Cerebellar cortex (tissue), 1 donor: ENCODE measurements around the gene NUMB.
"Not testable (repeated sequence)": the region's sequence is repeated elsewhere in the genome, so short reads cannot be mapped to it uniquely, and the experiment has no call there.

ENCODE experiments used
- DNase-seq: peaks from one replicate; pipeline ENCODE4 v3.0.0-alpha.2; 2015; ENCODE audit warnings: low spot score

NUMB gene

DNA sequence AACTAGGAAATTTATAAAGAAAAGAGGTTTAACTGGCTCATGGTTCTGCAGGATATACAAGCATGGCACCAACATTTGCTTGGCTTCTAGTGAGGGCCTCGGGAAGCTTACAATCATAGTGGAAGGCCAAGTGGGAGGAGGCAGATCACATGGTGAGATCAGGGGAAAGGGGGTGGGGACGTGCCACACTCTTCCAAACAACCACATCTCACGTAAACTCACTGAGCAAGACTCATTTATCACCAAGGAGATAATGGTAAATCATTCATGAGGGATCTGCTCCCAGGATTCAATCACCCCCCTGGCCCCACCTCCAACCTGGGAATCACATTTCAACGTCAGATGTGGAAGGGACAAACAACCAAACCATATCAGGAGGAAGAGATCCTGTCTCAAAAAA is 35.8 kb downstream of the NUMB start:
- no peak for DNase-seq

DNA sequence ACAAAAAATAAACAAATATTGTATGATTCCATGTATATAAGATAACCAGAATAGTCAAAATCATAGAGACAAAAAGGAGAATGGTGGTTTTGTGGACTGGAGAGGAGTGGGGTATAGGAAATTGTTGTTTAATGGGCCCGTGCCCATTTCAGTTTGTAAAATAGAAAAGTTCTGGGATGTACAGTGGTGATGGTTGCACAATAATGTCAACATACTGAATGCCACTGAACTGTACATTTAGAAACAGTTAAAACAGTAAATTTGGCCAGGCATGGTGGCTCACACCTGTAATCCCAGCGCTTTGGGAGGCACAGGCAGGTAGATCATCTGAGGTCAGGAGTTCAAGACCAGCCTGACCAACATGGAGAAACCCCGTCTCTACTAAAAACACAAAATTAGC is 40.1 kb downstream of the NUMB start:
- DNase-seq = no peak

DNA sequence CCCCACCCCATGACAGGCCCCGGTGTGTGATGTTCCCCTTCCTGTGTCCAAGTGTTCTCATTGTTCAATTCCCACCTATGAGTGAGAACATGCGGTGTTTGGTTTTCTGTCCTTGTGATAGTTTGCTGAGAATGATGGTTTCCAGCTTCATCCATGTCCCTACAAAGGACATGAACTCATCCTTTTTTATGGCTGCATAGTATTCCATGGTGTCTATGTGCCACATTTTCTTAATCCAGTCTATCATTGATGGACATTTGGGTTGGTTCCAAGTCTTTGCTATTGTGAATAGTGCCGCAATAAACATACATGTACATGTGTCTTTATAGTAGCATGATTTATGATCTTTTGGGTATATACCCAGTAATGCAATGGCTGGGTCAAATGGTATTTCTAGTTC is 52.1 kb downstream of the NUMB start:
- DNase-seq = not testable (repeated sequence)

DNA sequence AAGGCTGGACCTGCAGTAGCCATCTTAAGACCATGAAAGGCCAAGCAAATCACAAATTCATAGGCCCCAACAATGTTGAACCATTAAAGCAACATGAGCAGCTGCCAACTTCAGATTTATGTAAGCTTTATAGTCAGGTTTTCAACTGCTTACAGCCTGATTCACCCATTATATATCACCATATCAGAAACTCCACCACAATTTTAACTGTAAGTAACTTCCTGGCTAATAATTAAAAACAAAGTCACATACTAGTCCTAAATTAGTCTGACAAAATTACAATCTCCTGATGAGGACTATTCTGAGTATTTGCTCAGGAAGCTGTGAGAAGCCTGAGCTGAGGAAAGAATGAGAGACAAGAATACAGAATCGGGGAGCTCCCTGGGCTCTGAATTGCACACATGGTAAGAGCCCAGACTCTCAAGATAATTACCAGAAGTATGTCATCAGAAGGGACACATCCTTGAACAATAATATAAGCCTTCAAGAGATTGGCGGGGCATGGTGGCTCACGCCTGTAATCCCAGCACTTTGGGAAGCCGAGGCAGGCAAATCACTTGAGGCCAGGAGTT is 55.1 kb downstream of the NUMB start:
- no peak for DNase-seq

DNA sequence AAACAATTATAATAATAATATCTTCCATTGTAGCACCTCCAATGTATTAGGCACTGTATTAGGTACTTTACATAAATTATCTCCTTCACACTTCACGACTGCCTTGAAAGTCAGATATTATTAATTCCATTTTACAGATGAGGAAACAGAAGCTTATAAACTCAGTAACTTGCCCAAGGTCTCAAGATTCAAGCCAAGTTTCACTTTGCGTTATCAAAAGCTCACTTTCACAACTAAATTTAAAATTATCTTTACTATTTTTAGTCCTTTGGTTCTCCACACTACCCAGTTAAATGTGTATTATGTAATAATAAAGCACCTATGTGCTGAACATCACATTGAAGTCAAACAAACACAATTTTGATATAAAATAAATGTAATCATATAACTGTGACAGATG is 55.8 kb downstream of the NUMB start:
- no peak for DNase-seq

DNA sequence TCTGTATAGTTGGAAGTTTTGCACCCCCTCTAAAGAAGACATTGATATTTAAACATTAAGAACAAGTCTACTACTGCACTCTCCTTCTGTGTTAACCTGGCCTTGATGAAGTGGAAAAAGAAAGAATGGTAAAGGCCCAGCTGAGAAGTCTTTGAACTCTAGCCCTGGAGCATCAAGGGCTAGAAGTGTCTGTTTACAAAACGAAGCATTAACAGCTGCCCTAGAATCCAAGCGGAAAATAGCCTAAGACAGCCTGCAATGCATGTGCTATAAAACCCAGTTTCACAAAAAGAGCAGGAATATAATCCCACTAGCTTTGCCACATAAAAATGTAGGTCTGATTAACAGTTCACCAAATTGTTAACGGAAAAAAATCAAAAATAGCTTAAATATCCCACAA is 60.5 kb downstream of the NUMB start:
- DNase-seq = peak; percentile 72

DNA sequence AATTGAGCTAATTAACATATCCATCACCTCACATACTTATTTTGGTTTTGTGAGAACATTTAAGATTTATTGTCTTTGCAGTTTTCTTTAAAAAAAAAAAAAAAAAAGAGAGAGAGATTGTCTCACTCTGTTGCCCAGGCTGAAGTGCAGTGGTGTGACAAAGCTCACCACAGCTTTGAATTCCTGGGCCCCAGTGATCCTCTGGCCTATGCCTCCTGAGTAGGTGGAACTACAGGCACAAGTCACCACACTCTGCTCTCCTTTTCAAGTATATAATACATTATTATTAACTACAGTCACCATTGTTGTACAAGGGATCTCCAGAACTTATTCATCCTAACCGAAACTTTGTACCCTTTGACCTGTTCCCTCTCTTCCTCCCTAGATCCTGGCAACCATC is 64.0 kb downstream of the NUMB start:
- no peak for DNase-seq

DNA sequence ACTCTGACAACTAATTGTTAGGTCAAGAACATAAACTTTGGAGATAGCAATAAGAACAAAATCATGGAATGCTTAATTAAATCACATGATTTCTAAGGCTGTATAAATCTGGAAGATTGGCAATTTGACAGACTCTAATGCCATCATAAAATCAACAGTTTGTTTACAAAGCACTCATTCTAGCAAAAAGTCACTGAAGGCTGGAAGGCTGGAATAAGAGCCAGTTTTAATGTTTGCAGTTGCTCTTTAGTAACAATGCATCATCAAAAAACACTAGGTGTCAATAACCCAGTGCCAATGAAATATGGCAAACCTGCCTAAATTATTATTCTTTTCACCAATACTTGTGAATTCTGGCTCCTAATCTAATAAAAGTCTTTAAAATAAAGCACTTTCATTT is 65.0 kb downstream of the NUMB start:
- DNase-seq = no peak

DNA sequence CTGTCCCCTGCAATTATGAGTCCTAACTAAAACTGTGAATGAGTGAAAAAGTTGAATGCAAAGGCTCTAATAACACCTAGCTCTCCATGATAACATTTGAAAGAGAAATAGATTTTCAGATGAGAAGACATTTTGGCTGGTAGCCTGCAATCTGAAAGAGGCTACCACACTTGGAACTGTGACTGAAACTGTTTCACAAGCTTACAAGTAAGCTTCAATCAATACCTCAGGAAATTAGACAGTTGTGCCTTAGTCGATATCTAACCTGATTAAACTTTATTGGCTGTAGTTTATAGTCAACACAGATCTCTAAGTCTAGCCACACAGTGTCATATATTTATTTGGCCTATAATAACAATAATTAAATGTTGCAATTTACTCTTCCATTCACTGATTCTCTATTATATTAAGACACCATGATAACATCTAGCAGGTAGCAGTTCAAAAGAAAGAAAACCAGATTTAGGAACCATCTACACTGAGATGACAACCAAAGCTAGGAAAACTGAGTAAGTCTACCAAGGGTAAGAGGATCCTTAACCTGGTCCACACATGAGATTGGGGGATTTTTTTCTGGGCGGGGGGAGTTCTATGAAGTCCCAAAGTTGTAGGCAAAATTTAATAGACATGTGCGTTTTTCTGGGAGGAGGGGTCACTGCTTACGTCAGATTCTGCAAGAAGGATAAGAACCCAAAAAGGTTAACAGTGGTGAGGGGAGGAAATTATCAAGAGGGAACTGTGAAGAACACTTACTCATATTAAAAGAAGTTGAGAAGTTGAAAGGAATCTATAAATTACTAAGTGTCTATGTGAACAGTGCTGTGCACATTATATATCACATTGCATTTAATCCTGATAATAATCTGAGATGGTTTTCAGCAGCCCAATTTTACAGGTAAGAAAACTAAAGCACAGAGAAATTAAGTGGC is 65.8 kb downstream of the NUMB start:
- no peak for DNase-seq

DNA sequence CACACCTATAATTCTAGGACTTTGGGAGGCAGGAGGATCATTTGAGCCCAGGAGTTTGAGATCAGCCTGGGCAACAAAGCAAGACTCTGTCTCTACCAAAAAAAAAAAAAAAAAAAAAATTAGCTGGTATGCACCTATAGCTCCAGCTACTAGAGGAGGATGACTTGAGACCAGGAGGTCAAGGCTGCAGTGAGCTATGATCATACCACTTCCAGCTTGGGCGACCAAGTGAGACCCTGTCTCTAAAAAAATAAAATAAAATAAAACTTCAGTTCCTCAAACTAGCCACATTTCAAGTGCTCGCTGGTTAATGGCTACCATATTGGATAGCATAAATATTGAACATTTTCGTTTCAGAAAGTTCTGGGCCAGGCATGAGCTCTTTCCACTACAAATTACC is 70.5 kb downstream of the NUMB start:
- DNase-seq = not testable (repeated sequence)

DNA sequence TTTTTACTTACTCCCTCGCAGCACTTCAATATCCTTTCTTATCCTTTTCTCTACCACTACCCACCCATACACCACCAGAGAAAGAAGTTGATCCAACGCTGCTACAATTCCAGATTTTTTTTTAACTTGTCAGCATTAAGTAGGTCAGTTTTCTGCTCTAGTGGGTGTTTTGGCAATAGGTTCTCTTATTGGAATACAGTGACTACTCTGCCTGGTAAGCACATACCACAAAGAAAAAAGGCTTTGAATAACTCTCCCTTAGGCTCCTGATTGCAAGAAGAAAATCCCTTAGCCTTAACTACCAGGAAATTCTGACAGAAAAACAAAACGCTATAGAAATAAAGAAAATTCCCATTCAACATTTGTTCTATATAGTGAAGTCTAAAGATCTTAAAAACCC is 72.0 kb downstream of the NUMB start:
- DNase-seq = peak; percentile 88

DNA sequence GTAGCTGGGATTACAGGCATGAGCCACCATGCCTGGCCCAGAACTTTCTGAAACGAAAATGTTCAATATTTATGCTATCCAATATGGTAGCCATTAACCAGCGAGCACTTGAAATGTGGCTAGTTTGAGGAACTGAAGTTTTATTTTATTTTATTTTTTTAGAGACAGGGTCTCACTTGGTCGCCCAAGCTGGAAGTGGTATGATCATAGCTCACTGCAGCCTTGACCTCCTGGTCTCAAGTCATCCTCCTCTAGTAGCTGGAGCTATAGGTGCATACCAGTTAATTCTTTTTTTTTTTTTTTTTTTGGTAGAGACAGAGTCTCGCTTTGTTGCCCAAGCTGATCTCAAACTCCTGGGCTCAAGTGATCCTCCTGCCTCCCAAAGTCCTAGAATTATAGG is 73.3 kb downstream of the NUMB start:
- not testable (repeated sequence) for DNase-seq

DNA sequence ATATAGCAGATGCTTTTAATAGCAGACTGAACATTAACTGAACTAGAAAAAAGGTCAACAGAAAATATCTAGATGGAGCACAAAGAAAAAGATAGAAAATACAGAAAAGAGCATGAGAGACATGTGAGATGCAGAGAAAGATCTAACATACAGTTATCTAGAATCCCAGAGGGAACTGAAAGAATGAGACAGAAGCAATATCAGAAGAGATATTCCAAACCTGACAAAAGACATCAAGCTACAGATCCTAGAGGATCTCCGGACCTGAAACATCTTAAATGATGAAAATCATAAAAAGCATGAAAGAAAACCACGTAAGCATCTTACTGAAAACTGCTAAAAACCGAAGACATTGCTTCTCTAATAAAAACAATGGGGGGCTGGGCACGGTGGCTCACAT is 75.0 kb downstream of the NUMB start:
- DNase-seq = no peak

DNA sequence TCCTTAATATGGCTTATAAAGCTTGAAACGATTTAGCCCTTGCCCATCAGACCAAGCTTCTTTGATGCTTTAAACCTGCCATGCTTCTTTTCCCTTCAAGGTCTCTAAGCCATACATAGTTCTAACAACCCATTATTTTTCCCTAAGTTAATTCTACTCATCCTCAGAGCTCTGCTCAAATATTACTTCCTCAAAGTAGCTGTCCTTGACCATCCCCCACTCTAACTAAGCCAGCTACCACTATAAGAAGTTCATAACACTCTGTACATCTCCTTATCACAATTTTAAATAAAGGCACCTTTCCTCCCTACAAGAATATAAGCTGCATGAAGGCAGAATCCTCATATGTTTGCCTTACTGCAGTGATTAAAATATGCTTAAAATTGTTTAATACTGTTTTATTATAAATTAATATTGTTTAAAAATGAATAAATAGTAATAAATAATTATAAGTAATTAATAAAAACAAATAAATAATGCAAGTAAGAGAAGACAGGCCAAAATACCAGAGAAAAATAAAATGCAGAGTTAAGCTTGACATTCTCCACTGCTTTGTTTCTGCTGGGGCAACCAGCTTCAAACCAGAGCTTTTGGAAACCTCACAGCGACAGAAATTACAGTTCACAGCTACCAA is 76.8 kb downstream of the NUMB start:
- no peak for DNase-seq

DNA sequence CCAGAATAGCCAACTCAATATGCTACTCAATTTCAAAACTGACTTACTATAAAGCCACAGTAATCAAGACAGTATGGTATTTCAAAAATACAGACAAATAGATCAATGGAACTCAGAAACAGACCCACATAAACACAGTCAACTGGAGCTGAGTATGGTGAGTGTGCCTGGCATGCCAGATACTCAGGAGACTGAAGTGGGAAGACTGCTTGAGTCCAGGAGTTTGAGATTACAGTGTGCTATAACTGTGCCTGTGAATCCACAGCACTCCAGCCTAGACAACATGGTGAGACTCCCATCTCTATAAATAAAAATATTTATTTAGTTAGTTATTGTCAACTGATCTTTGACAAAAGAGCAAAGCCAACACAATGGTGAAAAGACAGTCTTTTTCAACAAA is 81.8 kb downstream of the NUMB start:
- DNase-seq = no peak

DNA sequence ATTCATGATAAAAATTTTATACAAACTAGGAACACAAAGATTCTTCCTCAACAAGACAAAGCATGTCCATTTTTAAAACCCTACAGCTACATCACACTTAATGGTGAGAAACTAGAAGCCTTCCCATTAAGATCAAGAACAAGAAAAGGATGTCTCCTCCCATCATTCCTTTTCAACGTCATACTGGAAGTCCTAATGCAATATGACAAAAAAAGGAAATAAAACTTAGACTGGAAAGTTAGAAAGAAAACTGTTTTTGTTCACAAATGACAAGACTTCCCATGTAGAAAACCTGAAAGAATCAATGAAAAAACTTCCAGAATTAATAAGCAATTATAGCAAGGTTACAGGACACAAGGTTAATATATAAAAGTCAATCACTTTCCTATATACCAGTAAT is 82.5 kb downstream of the NUMB start:
- no peak for DNase-seq

DNA sequence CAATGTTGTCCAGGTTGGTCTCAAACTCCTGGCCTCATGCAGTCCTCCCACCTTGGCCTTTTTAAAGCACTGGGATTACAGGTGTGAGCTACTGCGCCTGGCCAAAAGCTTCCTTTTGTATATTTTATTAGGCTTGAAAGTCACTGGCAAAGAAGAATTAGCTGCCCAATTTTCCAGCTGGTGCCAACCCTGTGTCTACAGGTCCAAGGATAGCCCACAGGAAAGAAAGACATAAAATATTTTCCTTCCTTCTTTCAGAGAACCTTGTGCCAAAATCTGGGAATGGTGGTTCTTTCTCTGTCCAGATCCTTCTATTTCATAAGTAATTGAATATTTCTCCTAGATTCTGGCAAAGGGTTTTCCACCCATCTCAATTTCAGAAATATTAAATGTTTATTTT is 84.1 kb downstream of the NUMB start:
- DNase-seq = no peak

DNA sequence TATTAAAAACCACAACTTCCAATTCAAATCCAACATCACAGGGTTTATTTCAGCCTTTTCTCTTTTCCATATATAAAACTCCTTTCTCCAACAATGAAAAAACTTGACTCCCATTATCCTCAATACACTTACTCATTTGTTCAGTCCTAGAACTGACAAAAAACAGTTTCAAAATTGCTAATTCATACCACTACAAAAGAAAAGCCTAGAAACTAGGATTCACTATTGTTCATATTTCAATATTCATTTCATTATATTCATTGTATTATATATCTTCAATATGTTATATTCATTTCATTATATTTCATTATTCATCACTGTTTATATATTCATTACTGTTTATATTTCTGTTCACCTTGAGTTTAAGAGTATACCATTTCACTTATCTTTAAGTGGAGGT is 85.8 kb downstream of the NUMB start:
- DNase-seq = no peak

DNA sequence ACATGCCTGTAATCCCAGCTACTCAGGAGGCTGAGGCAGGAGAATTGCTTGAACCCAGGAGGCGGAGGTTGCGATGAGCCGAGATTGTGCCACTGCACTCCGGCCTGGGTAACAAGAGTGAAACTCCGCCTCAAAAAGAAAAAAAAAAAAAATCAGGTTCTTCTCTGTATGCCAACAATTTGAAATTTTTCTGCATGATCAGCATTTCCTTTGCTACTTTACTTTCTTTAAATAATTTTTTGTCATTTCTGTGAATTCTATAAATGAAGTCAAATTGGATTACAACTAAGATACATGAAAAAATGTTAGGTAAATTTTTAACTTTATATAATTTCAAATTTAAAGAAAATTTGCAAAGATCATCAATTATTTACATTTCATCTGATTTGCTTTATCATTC is 87.8 kb downstream of the NUMB start:
- DNase-seq = no peak

DNA sequence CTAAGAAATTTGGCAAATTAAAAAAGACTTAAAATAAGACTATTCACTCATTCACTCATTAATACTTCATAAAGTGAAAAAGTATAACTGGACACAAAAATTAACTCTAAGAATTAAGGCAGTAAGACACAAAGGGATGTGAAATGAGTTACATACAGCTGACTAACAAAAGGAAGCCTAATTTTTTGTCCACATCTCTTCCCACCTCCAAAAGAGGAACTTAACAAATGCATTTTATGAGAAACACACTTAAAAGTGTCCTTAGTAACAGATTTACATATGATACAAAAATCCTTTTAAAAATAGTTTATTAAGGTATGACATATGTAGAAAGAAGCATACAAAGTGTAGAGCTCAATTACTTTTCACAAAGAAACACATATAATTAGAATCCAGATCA is 88.9 kb downstream of the NUMB start:
- DNase-seq = no peak

DNA sequence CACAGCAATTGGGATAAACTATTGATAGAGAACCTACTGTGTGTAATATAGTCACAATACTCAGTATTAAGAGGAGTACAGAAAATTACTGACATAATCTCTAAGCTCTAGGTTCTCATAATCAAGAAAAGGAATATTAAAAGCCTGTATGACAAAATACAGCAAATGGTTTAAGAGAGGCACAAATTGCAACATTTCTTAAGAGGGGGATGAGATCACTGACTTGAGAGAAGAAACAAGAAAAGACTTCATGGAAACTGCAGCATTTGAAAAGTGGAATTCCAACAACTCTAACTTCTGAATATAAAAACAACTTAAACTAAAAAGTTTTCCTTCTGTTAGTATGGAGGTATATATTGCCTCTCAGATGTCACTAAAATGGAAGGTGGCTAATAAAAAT is 89.7 kb downstream of the NUMB start:
- no peak for DNase-seq

DNA sequence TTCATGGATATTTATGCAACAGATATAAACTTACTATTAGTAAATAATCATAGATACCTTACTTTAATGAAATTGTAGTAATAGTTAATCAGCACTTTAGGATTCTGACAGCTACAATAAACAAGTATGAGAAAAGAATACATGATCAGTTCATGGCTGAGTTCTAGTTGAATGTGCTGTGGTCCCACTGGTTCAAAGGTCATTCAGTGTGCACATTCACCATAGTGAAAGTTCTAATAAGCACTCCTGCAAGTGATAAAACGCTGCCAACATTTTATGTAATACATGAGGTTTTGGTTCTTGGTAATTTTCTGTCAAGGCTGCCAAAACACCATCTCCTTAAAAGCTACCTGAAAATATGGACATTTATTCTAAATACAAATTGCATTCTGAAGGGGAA is 92.6 kb downstream of the NUMB start:
- no peak for DNase-seq

DNA sequence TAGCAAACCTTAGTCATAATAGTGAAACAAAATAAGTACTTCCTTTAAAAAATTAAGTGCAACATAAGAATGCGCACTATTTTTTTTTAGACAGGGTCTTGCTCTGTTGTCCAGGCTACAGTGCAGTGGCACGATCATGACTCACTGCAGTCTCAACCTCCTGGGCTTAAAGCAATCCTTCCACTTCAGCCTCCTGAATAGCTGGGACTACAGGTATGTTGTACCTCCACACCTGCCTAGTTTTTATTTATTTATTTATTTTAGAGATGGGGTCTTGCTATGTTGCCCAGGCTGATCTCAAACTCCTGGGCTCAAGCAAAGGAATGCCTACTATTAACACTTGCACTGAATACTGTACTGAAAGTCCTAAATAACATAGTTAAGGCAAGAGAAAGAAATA is 93.8 kb downstream of the NUMB start:
- DNase-seq = no peak
